Stimulated activated CD8-positive, alpha-beta memory T cell treated with anti-CD3 and anti-CD28 coated beads, Interleukin-12 subunit alpha, Interleukin-12 subunit beta, amount 100 ng/mL, for 4 hours (primary cell): Measurements from ENCODE around the gene MYLK.

ENCODE experiments used
- DNase-seq: peaks from one replicate; pipeline ENCODE4 v3.0.0-alpha.2; 2020; ENCODE audit warnings: low read depth

MYLK gene

GRCh38 chr3:123791417-123791816, 92.7 kb downstream of the MYLK start:
- no peak for DNase-seq

GRCh38 chr3:123791073-123791370, 93.1 kb downstream of the MYLK start:
- no peak for DNase-seq

GRCh38 chr3:123790254-123791072, 93.7 kb downstream of the MYLK start:
- DNase-seq = no peak

- DNase-seq = no peak
Measured at GRCh38 chr3:123789760-123790159, 94.4 kb downstream of the MYLK start.

GRCh38 chr3:123789160-123789559, 95.0 kb downstream of the MYLK start:
- no peak for DNase-seq

GRCh38 chr3:123788710-123789109, 95.4 kb downstream of the MYLK start:
- no peak for DNase-seq

- no peak for DNase-seq
Measured at GRCh38 chr3:123787133-123787532, 97.0 kb downstream of the MYLK start.

- no peak for DNase-seq
Measured at GRCh38 chr3:123785602-123786001, 98.5 kb downstream of the MYLK start.

- no peak for DNase-seq
Measured at GRCh38 chr3:123783811-123784210, 100.3 kb downstream of the MYLK start.

GRCh38 chr3:123783050-123783689, 101.0 kb downstream of the MYLK start:
- DNase-seq = no peak

- no peak for DNase-seq
Measured at GRCh38 chr3:123782488-123782887, 101.6 kb downstream of the MYLK start.

- no peak for DNase-seq
Measured at GRCh38 chr3:123781571-123782275, 102.4 kb downstream of the MYLK start.

- no peak for DNase-seq
Measured at GRCh38 chr3:123781138-123781537, 103.0 kb downstream of the MYLK start.

- no peak for DNase-seq
Measured at GRCh38 chr3:123780656-123781055, 103.5 kb downstream of the MYLK start.

GRCh38 chr3:123779655-123780231, 104.4 kb downstream of the MYLK start:
- DNase-seq = no peak

GRCh38 chr3:123778991-123779622, 105.0 kb downstream of the MYLK start:
- DNase-seq = no peak

- no peak for DNase-seq
Measured at GRCh38 chr3:123778525-123778924, 105.6 kb downstream of the MYLK start.

GRCh38 chr3:123776071-123776782, 107.9 kb downstream of the MYLK start:
- no peak for DNase-seq

GRCh38 chr3:123774474-123774873, 109.7 kb downstream of the MYLK start:
- DNase-seq = no peak

GRCh38 chr3:123773681-123774431, 110.3 kb downstream of the MYLK start:
- DNase-seq = no peak

- no peak for DNase-seq
Measured at GRCh38 chr3:123769356-123769743, 114.8 kb downstream of the MYLK start.
